HepG2 (cell line): ENCODE results near the gene FAM120C. TPM values are rescaled to one million over a fixed set of nuclear protein-coding genes. Genes with fewer than 3 reads are reported as not detected.

Experiments
- MEIS1 ChIP-seq: sonication (generic); formaldehyde crosslinking; IDR thresholded peaks from 2 replicates; pipeline ENCODE4 v1.9.0; 2021; ENCODE audit warnings: mild to moderate bottlenecking, missing genetic modification reagents, moderate library complexity, borderline replicate concordance
- NBN ChIP-seq: fragments of 450-650 bp; conservative IDR thresholded peaks from 2 replicates; pipeline ENCODE4 v1.6.1; 2017
- NFE2L2 ChIP-seq: fragments of 150-350 bp; IDR thresholded peaks from 2 replicates; pipeline ENCODE4 v1.6.1; 2014; ENCODE audit warnings: low read length
- PLRG1 ChIP-seq: fragments of 450-650 bp; conservative IDR thresholded peaks from 2 replicates; pipeline ENCODE4 v1.6.1; 2016
- SALL2 ChIP-seq: sonication (generic); formaldehyde crosslinking; IDR thresholded peaks from 2 replicates; pipeline ENCODE4 v1.8.1; 2023; ENCODE audit warnings: mild to moderate bottlenecking, missing genetic modification reagents, inconsistent platforms
- ZBTB21 ChIP-seq: sonication (generic); formaldehyde crosslinking; IDR thresholded peaks from 2 replicates; pipeline ENCODE4 v1.4.0; 2020; ENCODE audit warnings: missing genetic modification reagents
- ZBTB42 ChIP-seq: sonication (generic); formaldehyde crosslinking; IDR thresholded peaks from 2 replicates; pipeline ENCODE4 v1.5.0; 2020; ENCODE audit warnings: mild to moderate bottlenecking, missing genetic modification reagents
- ZNF563 ChIP-seq: sonication (generic); formaldehyde crosslinking; IDR thresholded peaks from 2 replicates; pipeline ENCODE4 v1.8.0; 2022; ENCODE audit warnings: mild to moderate bottlenecking, moderate library complexity, missing genetic modification reagents
- ZSCAN29 ChIP-seq: sonication (generic); formaldehyde crosslinking; conservative IDR thresholded peaks from 2 replicates; pipeline ENCODE4 v1.4.0; 2020; ENCODE audit warnings: mild to moderate bottlenecking, missing genetic modification reagents
- polyA plus RNA-seq, 8 experiments: library from polyadenylated mRNA; depleted of rRNA in 3 of 8; stranded (reverse) in 7 of 8; unstranded in 1 of 8; fragments of >200 nt; fragmentation: Illumina TruSeq in 4 of 8; extraction: Trizol in 4 of 8; gene quantifications; 2 replicates each; pipeline versions ENCODE4 v1.2.1 to v1.2.3, GENCODE V29; 2011 to 2016; ENCODE audit warnings: low read depth in 4 of 8, missing spikeins in 1 of 8, mixed read lengths in 1 of 8; ENCODE audit not compliant: insufficient read depth in 1 of 8
- total RNA-seq, 5 experiments: library from RNA; depleted of rRNA; stranded (reverse); fragments of >200 nt; fragmentation: Illumina TruSeq; extraction: Trizol; gene quantifications; 2 replicates each; pipeline ENCODE4 v1.2.3, GENCODE V29; 2016; ENCODE audit warnings: low read depth in 1 of 5
- TF ChIP-seq, protein P1 (sequence below): sonication (generic); formaldehyde crosslinking; IDR thresholded peaks from 2 replicates; pipeline ENCODE4 v1.8.1; 2023; ENCODE audit warnings: missing genetic modification reagents, inconsistent platforms, borderline replicate concordance
- TF ChIP-seq, protein P2 (sequence below): IDR thresholded peaks from 2 replicates; pipeline ENCODE4 v1.6.1; 2012; ENCODE audit warnings: low read depth, low read length, improper control_type of control experiment
- TF ChIP-seq, protein P3 (sequence below): IDR thresholded peaks from 2 replicates; pipeline ENCODE4 v1.6.1; 2016; ENCODE audit warnings: missing compliant biosample characterization, missing genetic modification reagents, borderline replicate concordance
- TF ChIP-seq, protein P4 (sequence below): sonication (generic); formaldehyde crosslinking; IDR thresholded peaks from 2 replicates; pipeline ENCODE4 v1.9.0; 2022; ENCODE audit warnings: missing genetic modification reagents, mild to moderate bottlenecking, borderline replicate concordance
- TF ChIP-seq, protein P5 (sequence below): sonication (generic); formaldehyde crosslinking; IDR thresholded peaks from 2 replicates; pipeline ENCODE4 v1.4.0; 2020; ENCODE audit warnings: mild to moderate bottlenecking, missing genetic modification reagents
- TF ChIP-seq, protein P6 (sequence below): sonication (generic); formaldehyde crosslinking; IDR thresholded peaks from 2 replicates; pipeline ENCODE4 v1.4.0; 2020; ENCODE audit warnings: mild to moderate bottlenecking, missing genetic modification reagents
- TF ChIP-seq, protein P7 (sequence below): sonication (generic); formaldehyde crosslinking; IDR thresholded peaks from 2 replicates; pipeline ENCODE4 v1.5.0; 2020; ENCODE audit warnings: missing genetic modification reagents
- TF ChIP-seq, protein P8 (sequence below): sonication (generic); formaldehyde crosslinking; IDR thresholded peaks from 2 replicates; pipeline ENCODE4 v1.5.1; 2020; ENCODE audit warnings: mild to moderate bottlenecking, missing genetic modification reagents, moderate library complexity

The FAM120C gene
- total and polyA plus RNA-seq, 2 of the 13 experiments (the other 11 are each of a cell fraction or from before 2014, with no cell fraction given) = 4.6 to 7.4 TPM

DNA sequence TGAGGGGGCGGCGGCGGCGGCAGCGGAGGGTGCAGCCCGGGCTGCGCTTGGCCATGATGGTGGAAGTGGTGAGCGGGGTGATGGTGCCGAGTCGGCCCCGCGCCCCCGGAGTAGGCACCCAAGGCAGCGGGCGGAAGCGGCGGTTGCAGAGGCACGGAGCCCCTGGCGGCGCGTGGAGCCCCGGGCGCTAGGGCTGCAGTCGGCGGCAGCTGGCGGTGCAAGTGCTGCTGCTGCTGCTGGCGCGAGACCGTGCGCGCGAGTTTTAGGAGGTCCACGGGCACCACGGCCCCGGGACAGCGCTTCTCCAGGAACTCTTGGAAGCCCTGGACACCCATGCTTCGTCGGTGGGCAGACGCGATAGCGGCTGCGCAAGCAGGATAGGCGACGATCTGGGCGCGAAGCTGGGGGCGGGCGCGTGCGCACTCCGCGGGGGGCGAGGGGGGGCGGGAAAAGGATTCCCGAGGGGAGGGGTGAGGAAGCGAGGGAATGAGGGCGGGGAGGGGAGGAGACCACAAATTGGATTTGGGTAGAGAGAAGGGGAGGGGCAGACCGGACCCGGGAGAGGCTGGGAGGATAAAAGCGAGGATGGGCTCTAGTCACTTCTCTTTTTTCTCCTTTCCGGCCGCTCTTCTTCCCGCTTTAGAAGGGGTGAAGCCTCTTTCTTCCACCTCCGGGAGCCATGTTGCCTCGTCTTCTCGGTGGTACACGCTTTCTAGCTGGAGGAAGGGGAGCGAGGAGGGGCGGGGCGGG is at the start of gene FAM120C (continued):
- TF ChIP-seq, protein P1, sequence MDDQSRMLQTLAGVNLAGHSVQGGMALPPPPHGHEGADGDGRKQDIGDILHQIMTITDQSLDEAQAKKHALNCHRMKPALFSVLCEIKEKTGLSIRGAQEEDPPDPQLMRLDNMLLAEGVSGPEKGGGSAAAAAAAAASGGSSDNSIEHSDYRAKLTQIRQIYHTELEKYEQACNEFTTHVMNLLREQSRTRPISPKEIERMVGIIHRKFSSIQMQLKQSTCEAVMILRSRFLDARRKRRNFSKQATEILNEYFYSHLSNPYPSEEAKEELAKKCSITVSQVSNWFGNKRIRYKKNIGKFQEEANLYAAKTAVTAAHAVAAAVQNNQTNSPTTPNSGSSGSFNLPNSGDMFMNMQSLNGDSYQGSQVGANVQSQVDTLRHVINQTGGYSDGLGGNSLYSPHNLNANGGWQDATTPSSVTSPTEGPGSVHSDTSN = no peak
- TF ChIP-seq ZNF563 (CRISPR knock-in tag) (no peak), MEIS1 (CRISPR knock-in tag) (no peak), NFE2L2 (no peak), ZBTB21 (no peak), SALL2 (no peak), PLRG1 (no peak), ZSCAN29 (CRISPR knock-in tag) (no peak), NBN (no peak), ZBTB42 (CRISPR knock-in tag) (no peak)
- TF ChIP-seq, protein P2, sequence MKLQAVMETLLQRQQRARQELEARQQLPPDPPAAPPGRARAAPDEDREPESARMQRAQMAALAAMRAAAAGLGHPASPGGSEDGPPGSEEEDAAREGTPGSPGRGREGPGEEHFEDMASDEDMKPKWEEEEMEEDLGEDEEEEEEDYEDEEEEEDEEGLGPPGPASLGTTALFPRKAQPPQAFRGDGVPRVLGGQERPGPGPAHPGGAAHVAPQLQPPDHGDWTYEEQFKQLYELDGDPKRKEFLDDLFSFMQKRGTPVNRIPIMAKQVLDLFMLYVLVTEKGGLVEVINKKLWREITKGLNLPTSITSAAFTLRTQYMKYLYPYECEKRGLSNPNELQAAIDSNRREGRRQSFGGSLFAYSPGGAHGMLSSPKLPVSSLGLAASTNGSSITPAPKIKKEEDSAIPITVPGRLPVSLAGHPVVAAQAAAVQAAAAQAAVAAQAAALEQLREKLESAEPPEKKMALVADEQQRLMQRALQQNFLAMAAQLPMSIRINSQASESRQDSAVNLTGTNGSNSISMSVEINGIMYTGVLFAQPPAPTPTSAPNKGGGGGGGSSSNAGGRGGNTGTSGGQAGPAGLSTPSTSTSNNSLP = no peak
- TF ChIP-seq, protein P3, sequence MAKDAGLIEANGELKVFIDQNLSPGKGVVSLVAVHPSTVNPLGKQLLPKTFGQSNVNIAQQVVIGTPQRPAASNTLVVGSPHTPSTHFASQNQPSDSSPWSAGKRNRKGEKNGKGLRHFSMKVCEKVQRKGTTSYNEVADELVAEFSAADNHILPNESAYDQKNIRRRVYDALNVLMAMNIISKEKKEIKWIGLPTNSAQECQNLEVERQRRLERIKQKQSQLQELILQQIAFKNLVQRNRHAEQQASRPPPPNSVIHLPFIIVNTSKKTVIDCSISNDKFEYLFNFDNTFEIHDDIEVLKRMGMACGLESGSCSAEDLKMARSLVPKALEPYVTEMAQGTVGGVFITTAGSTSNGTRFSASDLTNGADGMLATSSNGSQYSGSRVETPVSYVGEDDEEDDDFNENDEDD = peak; percentile 43; the same call in 1 of the 2 replicates
- TF ChIP-seq, protein P4, sequence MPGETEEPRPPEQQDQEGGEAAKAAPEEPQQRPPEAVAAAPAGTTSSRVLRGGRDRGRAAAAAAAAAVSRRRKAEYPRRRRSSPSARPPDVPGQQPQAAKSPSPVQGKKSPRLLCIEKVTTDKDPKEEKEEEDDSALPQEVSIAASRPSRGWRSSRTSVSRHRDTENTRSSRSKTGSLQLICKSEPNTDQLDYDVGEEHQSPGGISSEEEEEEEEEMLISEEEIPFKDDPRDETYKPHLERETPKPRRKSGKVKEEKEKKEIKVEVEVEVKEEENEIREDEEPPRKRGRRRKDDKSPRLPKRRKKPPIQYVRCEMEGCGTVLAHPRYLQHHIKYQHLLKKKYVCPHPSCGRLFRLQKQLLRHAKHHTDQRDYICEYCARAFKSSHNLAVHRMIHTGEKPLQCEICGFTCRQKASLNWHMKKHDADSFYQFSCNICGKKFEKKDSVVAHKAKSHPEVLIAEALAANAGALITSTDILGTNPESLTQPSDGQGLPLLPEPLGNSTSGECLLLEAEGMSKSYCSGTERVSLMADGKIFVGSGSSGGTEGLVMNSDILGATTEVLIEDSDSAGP (CRISPR knock-in tag) = peak; percentile 60; the same call in 1 of the 2 replicates
- TF ChIP-seq, protein P5, sequence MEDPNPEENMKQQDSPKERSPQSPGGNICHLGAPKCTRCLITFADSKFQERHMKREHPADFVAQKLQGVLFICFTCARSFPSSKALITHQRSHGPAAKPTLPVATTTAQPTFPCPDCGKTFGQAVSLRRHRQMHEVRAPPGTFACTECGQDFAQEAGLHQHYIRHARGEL = no peak
- TF ChIP-seq, protein P6, sequence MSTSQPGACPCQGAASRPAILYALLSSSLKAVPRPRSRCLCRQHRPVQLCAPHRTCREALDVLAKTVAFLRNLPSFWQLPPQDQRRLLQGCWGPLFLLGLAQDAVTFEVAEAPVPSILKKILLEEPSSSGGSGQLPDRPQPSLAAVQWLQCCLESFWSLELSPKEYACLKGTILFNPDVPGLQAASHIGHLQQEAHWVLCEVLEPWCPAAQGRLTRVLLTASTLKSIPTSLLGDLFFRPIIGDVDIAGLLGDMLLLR (CRISPR knock-in tag) = no peak
- TF ChIP-seq, protein P7, sequence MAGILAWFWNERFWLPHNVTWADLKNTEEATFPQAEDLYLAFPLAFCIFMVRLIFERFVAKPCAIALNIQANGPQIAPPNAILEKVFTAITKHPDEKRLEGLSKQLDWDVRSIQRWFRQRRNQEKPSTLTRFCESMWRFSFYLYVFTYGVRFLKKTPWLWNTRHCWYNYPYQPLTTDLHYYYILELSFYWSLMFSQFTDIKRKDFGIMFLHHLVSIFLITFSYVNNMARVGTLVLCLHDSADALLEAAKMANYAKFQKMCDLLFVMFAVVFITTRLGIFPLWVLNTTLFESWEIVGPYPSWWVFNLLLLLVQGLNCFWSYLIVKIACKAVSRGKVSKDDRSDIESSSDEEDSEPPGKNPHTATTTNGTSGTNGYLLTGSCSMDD (CRISPR knock-in tag) = no peak
- TF ChIP-seq, protein P8, sequence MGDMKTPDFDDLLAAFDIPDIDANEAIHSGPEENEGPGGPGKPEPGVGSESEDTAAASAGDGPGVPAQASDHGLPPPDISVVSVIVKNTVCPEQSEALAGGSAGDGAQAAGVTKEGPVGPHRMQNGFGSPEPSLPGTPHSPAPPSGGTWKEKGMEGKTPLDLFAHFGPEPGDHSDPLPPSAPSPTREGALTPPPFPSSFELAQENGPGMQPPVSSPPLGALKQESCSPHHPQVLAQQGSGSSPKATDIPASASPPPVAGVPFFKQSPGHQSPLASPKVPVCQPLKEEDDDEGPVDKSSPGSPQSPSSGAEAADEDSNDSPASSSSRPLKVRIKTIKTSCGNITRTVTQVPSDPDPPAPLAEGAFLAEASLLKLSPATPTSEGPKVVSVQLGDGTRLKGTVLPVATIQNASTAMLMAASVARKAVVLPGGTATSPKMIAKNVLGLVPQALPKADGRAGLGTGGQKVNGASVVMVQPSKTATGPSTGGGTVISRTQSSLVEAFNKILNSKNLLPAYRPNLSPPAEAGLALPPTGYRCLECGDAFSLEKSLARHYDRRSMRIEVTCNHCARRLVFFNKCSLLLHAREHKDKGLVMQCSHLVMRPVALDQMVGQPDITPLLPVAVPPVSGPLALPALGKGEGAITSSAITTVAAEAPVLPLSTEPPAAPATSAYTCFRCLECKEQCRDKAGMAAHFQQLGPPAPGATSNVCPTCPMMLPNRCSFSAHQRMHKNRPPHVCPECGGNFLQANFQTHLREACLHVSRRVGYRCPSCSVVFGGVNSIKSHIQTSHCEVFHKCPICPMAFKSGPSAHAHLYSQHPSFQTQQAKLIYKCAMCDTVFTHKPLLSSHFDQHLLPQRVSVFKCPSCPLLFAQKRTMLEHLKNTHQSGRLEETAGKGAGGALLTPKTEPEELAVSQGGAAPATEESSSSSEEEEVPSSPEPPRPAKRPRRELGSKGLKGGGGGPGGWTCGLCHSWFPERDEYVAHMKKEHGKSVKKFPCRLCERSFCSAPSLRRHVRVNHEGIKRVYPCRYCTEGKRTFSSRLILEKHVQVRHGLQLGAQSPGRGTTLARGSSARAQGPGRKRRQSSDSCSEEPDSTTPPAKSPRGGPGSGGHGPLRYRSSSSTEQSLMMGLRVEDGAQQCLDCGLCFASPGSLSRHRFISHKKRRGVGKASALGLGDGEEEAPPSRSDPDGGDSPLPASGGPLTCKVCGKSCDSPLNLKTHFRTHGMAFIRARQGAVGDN (CRISPR knock-in tag) = peak; percentile 49; the same call in 1 of the 2 replicates
